ENCODE measurements around the gene ZNF746.

DNA sequence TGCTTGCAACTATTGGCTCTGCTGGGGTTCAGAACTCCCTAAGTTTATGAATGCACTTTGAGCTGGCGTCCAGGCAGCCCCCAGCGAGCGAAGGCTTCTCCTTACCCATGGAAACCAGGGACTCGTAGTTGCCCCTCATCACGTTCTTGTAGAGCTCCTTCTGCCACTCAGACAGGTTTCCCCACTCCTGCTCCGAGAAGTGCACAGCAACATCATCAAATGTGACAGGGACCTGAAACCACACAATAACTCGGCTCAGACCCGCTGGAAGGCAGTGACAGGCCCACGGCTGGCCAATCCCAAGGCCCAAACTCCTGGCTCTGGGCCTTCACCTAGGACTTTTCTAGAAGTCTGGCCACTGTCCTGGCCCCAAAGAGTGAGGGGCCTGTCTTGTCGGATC lies 43.6 kb downstream of the ZNF746 start:
- no peak for TF ChIP-seq POLR2AphosphoS5 (IDR thresholded peaks at IDR 0.05; ENCODE audit: borderline replicate concordance, low read depth, low read length)
- TF ChIP-seq EZH2 (IDR thresholded peaks at IDR 0.05), result no peak
- TF ChIP-seq FOXP2 (optimal IDR thresholded peaks at IDR 0.05; ENCODE audit: control extremely low read depth, extremely low read length, insufficient read depth), result no peak
